ENCODE measurements around the gene MTHFD1L. TPM values are rescaled to one million over a fixed set of nuclear protein-coding genes. Genes with fewer than 3 reads are reported as not detected.

Gene MTHFD1L
- total RNA-seq, 3 donors from 2014 or later = 3.5 to 15.1 (median 11.0) TPM

GRCh38 chr6:150866991-150867501, 1.5 kb downstream of the MTHFD1L start:
- TF ChIP-seq POLR2A (IDR thresholded peaks at IDR 0.05) (no peak), CTCF (IDR thresholded peaks at IDR 0.05) (no peak), POLR2AphosphoS5 (IDR thresholded peaks at IDR 0.05) (no peak)

DNA sequence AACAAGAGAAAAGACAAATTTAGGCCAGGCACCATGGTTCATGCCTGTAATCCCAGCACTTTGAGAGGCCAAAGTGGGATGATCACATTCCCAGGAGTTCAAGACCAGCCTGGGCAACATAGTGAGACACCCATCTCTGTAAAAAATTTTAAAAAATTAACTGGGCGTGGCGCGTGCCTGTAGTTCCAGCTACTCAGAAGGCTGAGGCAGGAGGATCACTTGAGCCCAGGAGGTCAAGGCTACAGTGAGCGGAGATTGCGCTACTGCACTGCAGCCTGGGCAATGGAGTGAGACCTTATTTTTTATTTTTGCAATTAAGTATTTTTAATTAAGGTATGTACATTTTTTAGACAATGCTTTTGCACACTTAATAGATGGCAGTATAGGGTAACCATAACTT, 3.3 kb downstream of the MTHFD1L start:
- intact Hi-C loops (cut with DNase I; ENCODE audit: low total_unique reads) = no loop called here
- TF ChIP-seq CTCF (IDR thresholded peaks at IDR 0.05) = no peak
- no peak for TF ChIP-seq POLR2A (IDR thresholded peaks at IDR 0.05)
- TF ChIP-seq POLR2AphosphoS5 (IDR thresholded peaks at IDR 0.05) = no peak
- H3K9me3 ChIP-seq = no peaks in the 10 kb centered on the region
- no peaks in the 10 kb centered on the region for H3K36me3 ChIP-seq
- H3K4me1 ChIP-seq = no peaks in the 10 kb centered on the region
- no peak overlapping the region for H3K27ac ChIP-seq
- no peak for DNase-seq (ENCODE audit: low spot score in 2 of 2)
- no peaks in the 10 kb centered on the region for H3K27me3 ChIP-seq
- H3K4me3 ChIP-seq = no peak overlapping the region

More at GRCh38 chr6:150866991-150867501, 1.5 kb downstream of the MTHFD1L start:
- Histone ChIP-seq H3K36me3 (no peaks in the 10 kb centered on the region), H3K9me3 (no peaks in the 10 kb centered on the region), H3K27me3 (no peaks in the 10 kb centered on the region), H3K27ac (peak overlapping the region; percentile 79 to 94), H3K4me3 (peak overlapping the region; percentile 68 to 93 (median 72)), H3K4me1 (no peaks in the 10 kb centered on the region)
- no peak for DNase-seq (ENCODE audit: low spot score in 2 of 2)
- intact Hi-C loops (cut with DNase I; ENCODE audit: low total_unique reads) = no loop called here

GRCh38 chr6:150874179-150874578, 8.7 kb downstream of the MTHFD1L start:
- Histone ChIP-seq H3K27me3 (no peaks in the 10 kb centered on the region), H3K9me3 (no peaks in the 10 kb centered on the region), H3K27ac (no peak overlapping the region), H3K36me3 (no peaks in the 10 kb centered on the region), H3K4me1 (no peaks in the 10 kb centered on the region), H3K4me3 (no peak overlapping the region)
- no peak for TF ChIP-seq CTCF (IDR thresholded peaks at IDR 0.05)
- no peak for TF ChIP-seq POLR2AphosphoS5 (IDR thresholded peaks at IDR 0.05)
- no peak for TF ChIP-seq POLR2A (IDR thresholded peaks at IDR 0.05)
- intact Hi-C loops (cut with DNase I; ENCODE audit: low total_unique reads) = no loop called here
- DNase-seq (ENCODE audit: low spot score in 2 of 2) = no peak

DNA sequence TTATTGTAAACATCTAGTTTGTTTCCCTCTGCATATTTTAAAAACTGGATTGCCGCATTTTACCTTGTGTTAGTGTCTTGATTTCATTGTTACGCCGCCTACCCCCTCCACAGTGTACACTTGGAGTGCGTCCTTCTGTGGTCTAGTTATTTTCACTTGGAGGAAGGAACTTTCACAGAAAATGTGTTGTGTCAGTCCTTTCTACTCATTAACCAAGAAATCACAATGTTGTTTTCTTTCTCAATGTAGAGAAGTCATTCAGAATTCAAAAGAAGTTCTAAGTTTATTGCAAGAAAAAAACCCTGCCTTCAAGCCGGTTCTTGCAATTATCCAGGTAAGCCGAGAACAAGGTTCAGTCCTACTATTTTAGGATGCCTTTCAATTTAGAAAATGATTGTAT, 10.3 kb downstream of the MTHFD1L start:
- no peaks in the 10 kb centered on the region for H3K27me3 ChIP-seq
- intact Hi-C loops (cut with DNase I; ENCODE audit: low total_unique reads) = no loop called here
- no peak for DNase-seq (ENCODE audit: low spot score in 2 of 2)
- H3K27ac ChIP-seq = no peak overlapping the region
- TF ChIP-seq POLR2AphosphoS5 (IDR thresholded peaks at IDR 0.05) (no peak), CTCF (IDR thresholded peaks at IDR 0.05) (no peak), POLR2A (IDR thresholded peaks at IDR 0.05) (no peak)
- no peaks in the 10 kb centered on the region for H3K9me3 ChIP-seq
- H3K4me3 ChIP-seq = no peak overlapping the region
- H3K4me1 ChIP-seq = no peaks in the 10 kb centered on the region
- no peaks in the 10 kb centered on the region for H3K36me3 ChIP-seq

- TF ChIP-seq POLR2AphosphoS5 (IDR thresholded peaks at IDR 0.05) (peak in 2 of 3 donors; percentile 40 to 44), POLR2A (IDR thresholded peaks at IDR 0.05) (no peak), CTCF (IDR thresholded peaks at IDR 0.05) (peak in 1 of 3 donors; percentile 39)
- Histone ChIP-seq H3K27me3 (no peaks in the 10 kb centered on the region), H3K4me1 (no peaks in the 10 kb centered on the region), H3K9me3 (no peaks in the 10 kb centered on the region), H3K27ac (no peak overlapping the region), H3K4me3 (no peak overlapping the region), H3K36me3 (no peaks in the 10 kb centered on the region)
- intact Hi-C loops (cut with DNase I; ENCODE audit: low total_unique reads) = no loop called here
- peak; percentile 75 to 79 for DNase-seq (ENCODE audit: low spot score in 2 of 2)
These were observed 11.1 kb downstream of the MTHFD1L start for GRCh38 chr6:150876598-150876997.
